H1 (cell line): Measurements from ENCODE around the gene PBLD. TPM values are rescaled to one million over a fixed set of nuclear protein-coding genes. Genes with fewer than 3 reads are reported as not detected.
A peak's percentile ranks its signal among the peaks of the same experiment; 100 is the strongest.

Experiments used
- CTCF ChIA-PET: fragments of 300-600 bp; sonication (Branson Sonifier 250); formaldehyde crosslinking; loops from one replicate; lab custom pipeline; 2021; ENCODE audit not compliant: partially characterized antibody; lab: Charles Lee
- POLR2A ChIA-PET: fragments of 300-600 bp; sonication (Branson Sonifier 250); formaldehyde crosslinking; loops from one replicate; lab custom pipeline; 2021; ENCODE audit warnings: inconsistent platforms; ENCODE audit not compliant: partially characterized antibody; lab: Charles Lee
- DNase-seq, 2 experiments: peaks; one replicate each; pipeline versions ENCODE4 v3.0.0 to v3.0.0-alpha.2; 2010 to 2022; ENCODE audit warnings: low spot score in 2 of 2, low read depth in 1 of 2, mixed read lengths in 1 of 2
- FAIRE-seq: peaks from 2 replicates; lab custom pipeline; 2011; peaks lifted over from hg19 to GRCh38; lab: Jason Lieb, UNC
- H2AFZ ChIP-seq: 2 replicates; pipeline ENCODE4 v1.8.1; 2012; ENCODE audit warnings: low read length, inconsistent platforms
- H2AK5ac ChIP-seq: 2 replicates; pipeline ENCODE4 v1.6.1; 2013; ENCODE audit warnings: low read depth, low read length
- H2BK120ac ChIP-seq: replicated peaks from 2 replicates; pipeline ENCODE3; 2013; ENCODE audit warnings: low read depth, low read length, inconsistent platforms
- H2BK12ac ChIP-seq: 2 replicates; pipeline ENCODE4 v1.6.1; 2013; ENCODE audit warnings: low read depth, low read length
- H2BK15ac ChIP-seq: 2 replicates; pipeline ENCODE4 v1.6.1; 2013; ENCODE audit warnings: low read length
- H2BK20ac ChIP-seq: 2 replicates; pipeline ENCODE4 v1.6.1; 2013; ENCODE audit warnings: low read length
- H2BK5ac ChIP-seq: 2 replicates; pipeline ENCODE4 v1.6.1; 2013; ENCODE audit warnings: low read depth, low read length
- H3K14ac ChIP-seq: 2 replicates; pipeline ENCODE4 v1.6.1; 2013; ENCODE audit warnings: inconsistent platforms; ENCODE audit not compliant: insufficient read length
- H3K18ac ChIP-seq: 2 replicates; pipeline ENCODE4 v1.6.1; 2013; ENCODE audit warnings: low read length; ENCODE audit errors: extremely low read depth
- H3K23ac ChIP-seq: 2 replicates; pipeline ENCODE4 v1.6.1; 2013; ENCODE audit warnings: inconsistent platforms; ENCODE audit not compliant: insufficient read length
- H3K23me2 ChIP-seq: 2 replicates; pipeline ENCODE4 v1.6.1; 2013; ENCODE audit warnings: low read depth, low read length
- H3K27ac ChIP-seq: 2 replicates; pipeline ENCODE4 v1.6.1; 2011; ENCODE audit warnings: low read depth, low read length, inconsistent platforms
- H3K27me3 ChIP-seq, 4 experiments: replicated peaks in 1 of 4; 1 replicate in 1 of 4; 2 replicates in 3 of 4; pipeline versions ENCODE4 v1.6.1 to v1.8.1; 2011 to 2013; ENCODE audit warnings: low read length in 3 of 4, mild to moderate bottlenecking in 3 of 4, inconsistent platforms in 2 of 4, mixed read lengths in 2 of 4, moderate library complexity in 1 of 4; ENCODE audit not compliant: control insufficient read depth in 3 of 4, insufficient read depth in 3 of 4; ENCODE audit errors: extremely low read depth in 1 of 4
- H3K36me3 ChIP-seq, 4 experiments: 2 replicates each; pipeline versions ENCODE4 v1.6.1 to v1.8.1; 2011 to 2013; ENCODE audit warnings: mild to moderate bottlenecking in 4 of 4, low read length in 3 of 4, moderate library complexity in 2 of 4, control low read depth in 1 of 4, inconsistent platforms in 1 of 4; ENCODE audit not compliant: insufficient read depth in 4 of 4, control insufficient read depth in 2 of 4
- H3K4ac ChIP-seq: replicated peaks from 2 replicates; pipeline ENCODE3; 2013; ENCODE audit warnings: low read length, low read depth, mixed read lengths, inconsistent platforms; ENCODE audit not compliant: insufficient read length
- H3K4me1 ChIP-seq, 4 experiments: replicated peaks in 1 of 4; 1 replicate in 1 of 4; 2 replicates in 3 of 4; pipeline versions ENCODE4 v1.6.1 to v1.8.1; 2011 to 2013; ENCODE audit warnings: low read length in 3 of 4, inconsistent platforms in 2 of 4, mixed read lengths in 1 of 4; ENCODE audit not compliant: insufficient read depth in 4 of 4, control insufficient read depth in 3 of 4
- H3K4me2 ChIP-seq, 2 experiments: 2 replicates each; pipeline versions ENCODE4 v1.6.1 to v1.8.1; 2011 to 2013; ENCODE audit warnings: low read depth in 2 of 2, low read length in 2 of 2, control low read depth in 1 of 2, inconsistent platforms in 1 of 2, mild to moderate bottlenecking in 1 of 2; ENCODE audit not compliant: insufficient read depth in 1 of 2
- H3K4me3 ChIP-seq, 4 experiments: fragments of 200-600, 300-600 bp in 1 of 4; sonication (generic), shearing (Covaris generic), sonication (Bioruptor Twin) in 1 of 4; 2 replicates each; pipeline versions ENCODE4 v1.5.1 to v1.8.1; 2011 to 2016; ENCODE audit warnings: low read length in 4 of 4, low read depth in 3 of 4, control low read depth in 2 of 4, inconsistent platforms in 2 of 4, mild to moderate bottlenecking in 2 of 4, mixed read lengths in 1 of 4, moderate library complexity in 1 of 4; ENCODE audit not compliant: insufficient read depth in 2 of 4; ENCODE audit errors: extremely low read depth in 1 of 4
- H3K56ac ChIP-seq: replicated peaks from 2 replicates; pipeline ENCODE3; 2013; ENCODE audit warnings: low read depth, mild to moderate bottlenecking, mixed read lengths, low read length, inconsistent platforms; ENCODE audit not compliant: insufficient read length
- H3K79me1 ChIP-seq: 2 replicates; pipeline ENCODE4 v1.6.1; 2013; ENCODE audit warnings: low read depth, low read length, control low read depth
- H3K79me2 ChIP-seq, 2 experiments: 2 replicates each; pipeline versions ENCODE4 v1.6.1 to v1.8.1; 2012 to 2013; ENCODE audit warnings: low read length in 2 of 2, mild to moderate bottlenecking in 2 of 2, inconsistent platforms in 1 of 2; ENCODE audit not compliant: insufficient read depth in 2 of 2, control insufficient read depth in 1 of 2
- H3K9ac ChIP-seq, 4 experiments: replicated peaks in 1 of 4; 1 replicate in 1 of 4; 2 replicates in 3 of 4; pipeline versions ENCODE4 v1.6.1 to v1.8.1; 2011 to 2013; ENCODE audit warnings: low read depth in 3 of 4, low read length in 3 of 4, control low read depth in 2 of 4, mild to moderate bottlenecking in 2 of 4, moderate library complexity in 2 of 4, inconsistent platforms in 1 of 4; ENCODE audit errors: extremely low read depth in 1 of 4
- H3K9me3 ChIP-seq, 2 experiments: 2 replicates each; pipeline versions ENCODE4 v1.6.1 to v1.8.1; 2012 to 2013; ENCODE audit warnings: mild to moderate bottlenecking in 2 of 2, moderate library complexity in 2 of 2, control low read depth in 1 of 2, inconsistent platforms in 1 of 2, low read depth in 1 of 2, low read length in 1 of 2, mixed read lengths in 1 of 2; ENCODE audit not compliant: insufficient read depth in 2 of 2
- H4K20me1 ChIP-seq, 2 experiments: replicated peaks in 1 of 2; 2 replicates each; pipeline versions ENCODE3 to v1.8.1; 2011 to 2013; ENCODE audit warnings: inconsistent platforms in 2 of 2, low read length in 2 of 2, mild to moderate bottlenecking in 1 of 2; ENCODE audit not compliant: insufficient read depth in 2 of 2, control insufficient read depth in 1 of 2
- H4K5ac ChIP-seq: 2 replicates; pipeline ENCODE4 v1.6.1; 2013; ENCODE audit warnings: low read length, low read depth, mixed read lengths, inconsistent platforms; ENCODE audit not compliant: insufficient read length
- H4K8ac ChIP-seq: 2 replicates; pipeline ENCODE4 v1.8.0; 2013; ENCODE audit warnings: mild to moderate bottlenecking, moderate library complexity, low read length, inconsistent platforms; ENCODE audit not compliant: insufficient read depth; ENCODE audit errors: extremely low read depth
- H4K91ac ChIP-seq: replicated peaks from 2 replicates; pipeline ENCODE3; 2013; ENCODE audit warnings: low read length, mixed read lengths, inconsistent platforms; ENCODE audit not compliant: insufficient read length
- BACH1 ChIP-seq: IDR thresholded peaks from 2 replicates; pipeline ENCODE4 v1.6.1; 2012; ENCODE audit warnings: low read length, improper control_type of control experiment
- EGR1 ChIP-seq: IDR thresholded peaks from 2 replicates; pipeline ENCODE4 v1.6.1; 2011; ENCODE audit warnings: low read depth, low read length, borderline replicate concordance
- HDAC2 ChIP-seq, 2 experiments: fragments of 300-600 bp in 1 of 2; sonication (generic) in 1 of 2; IDR thresholded peaks; 2 replicates each; pipeline ENCODE4 v1.6.1; 2011 to 2012; ENCODE audit warnings: low read depth in 2 of 2, low read length in 2 of 2, mild to moderate bottlenecking in 2 of 2, moderate library complexity in 2 of 2, borderline replicate concordance in 1 of 2, inconsistent platforms in 1 of 2
- HDAC6 ChIP-seq: IDR thresholded peaks from one replicate; pipeline ENCODE4 v1.7.1; 2012; ENCODE audit warnings: low read depth, mild to moderate bottlenecking, inconsistent platforms, low read length, moderate library complexity
- SP4 ChIP-seq: IDR thresholded peaks from 2 replicates; pipeline ENCODE4 v1.6.1; 2012; ENCODE audit warnings: low read length, inconsistent platforms
- SRF ChIP-seq: IDR thresholded peaks from 2 replicates; pipeline ENCODE4 v1.6.1; 2011; ENCODE audit warnings: mild to moderate bottlenecking, low read depth, low read length, moderate library complexity
- SUZ12 ChIP-seq: fragments of 200-600 bp; sonication (generic); IDR thresholded peaks from 2 replicates; pipeline ENCODE4 v1.6.1; 2012; ENCODE audit warnings: mild to moderate bottlenecking, inconsistent platforms, low read length, moderate library complexity, mixed read lengths
- TBP ChIP-seq: IDR thresholded peaks from 2 replicates; pipeline ENCODE4 v1.6.1; 2011; ENCODE audit warnings: low read depth, low read length, improper control_type of control experiment
- ZNF274 ChIP-seq: IDR thresholded peaks from 2 replicates; pipeline ENCODE4 v1.7.0; 2012; ENCODE audit warnings: low read length, borderline replicate concordance; ENCODE audit errors: extremely low read depth
- WGBS, 2 experiments: shearing (Covaris generic) in 1 of 2; methylation state at CpG; one replicate each; pipeline versions ENCODE4 v1.1.6 to v1.1.7; 2013 to 2015; ENCODE audit warnings: low lambda C conversion rate in 2 of 2, mixed read lengths in 2 of 2, inconsistent platforms in 1 of 2, low coverage in 1 of 2, missing lambda C conversion rate in 1 of 2; ENCODE audit not compliant: insufficient replicate concordance in 2 of 2, insufficient coverage in 1 of 2, insufficient read length in 1 of 2; ENCODE audit errors: extremely low coverage in 1 of 2, missing lambda C conversion rate in 1 of 2; 5-methylcytosine and 5-hydroxymethylcytosine counted together
- polyA plus RNA-seq, 7 experiments: library from polyadenylated mRNA; depleted of rRNA in 3 of 7; stranded (reverse) in 5 of 7; unstranded in 2 of 7; fragments of >200 nt in 5 of 7; fragments of 200-250 nt in 2 of 7; gene quantifications; 1 replicate in 5 of 7; 2 replicates in 1 of 7; 4 replicates in 1 of 7; pipeline versions ENCODE4 v1.2.1 to v1.2.3, GENCODE V29; 2011 to 2013; ENCODE audit warnings: missing spikeins in 2 of 7, mixed read lengths in 2 of 7
- total RNA-seq: library from RNA; stranded (reverse); fragmentation: NEBNext Ultra II Directional; extraction: Animal tissue kit (Norgen Biotek cat#: 25700); gene quantifications from 2 replicates; pipeline ENCODE4 v1.2.1, GENCODE V29; 2021
- TF ChIP-seq, protein P1 (sequence below): IDR thresholded peaks from 2 replicates; pipeline ENCODE4 v1.6.1; 2012; ENCODE audit warnings: inconsistent platforms
- TF ChIP-seq, protein P2 (sequence below): IDR thresholded peaks from 2 replicates; pipeline ENCODE4 v1.6.1; 2012; ENCODE audit warnings: inconsistent platforms

The PBLD gene
- total and polyA plus RNA-seq, 2 of the 8 experiments (the other 6 are each of a cell fraction or from before 2014, with no cell fraction given), result 0.56 to 2.0 TPM

- Histone ChIP-seq H3K18ac (no peak overlapping the region), H3K23ac (no peak overlapping the region), H3K4me3 (no peak overlapping the region), H2BK120ac (no peak overlapping the region), H3K79me2 (no peaks in the 10 kb centered on the region), H4K5ac (no peak overlapping the region), H2BK15ac (peak overlapping the region; percentile 24; the same call in 1 of the 2 replicates), H2AFZ (no peak overlapping the region), H3K27ac (no peak overlapping the region), H3K27me3 (no peaks in the 10 kb centered on the region), H3K23me2 (no peaks in the 10 kb centered on the region), H2BK20ac (no peak overlapping the region), H2BK12ac (no peak overlapping the region), H4K20me1 (no peaks in the 10 kb centered on the region), H3K14ac (no peak overlapping the region), H4K91ac (no peak overlapping the region), H2AK5ac (no peak overlapping the region), H2BK5ac (no peak overlapping the region), H3K56ac (no peak overlapping the region), H3K4ac (no peak overlapping the region), H3K79me1 (no peaks in the 10 kb centered on the region), H3K4me2 (peak overlapping the region; percentile 3 to 6; a peak in 1 of 4 replicates), H4K8ac (no peak overlapping the region), H3K9me3 (no peaks in the 10 kb centered on the region), H3K4me1 (peaks cover 0 to 11% (median 6%) of the 10 kb centered on the region in 4 experiments; a peak in 3 of 7 replicates), H3K36me3 (no peaks in the 10 kb centered on the region), H3K9ac (no peak overlapping the region)
- FAIRE-seq (no peak), DNase-seq (no peak)
- POLR2A ChIA-PET, result interaction anchor here (5.9 kb wide), 1 partner anchor 81 kb away, joined by 27 read pairs; the partner anchor contains the start of genes HNRNPH3 and PBLD
- CTCF ChIA-PET, result interaction anchor here (0.7 to 4.4 kb wide), 4 partner anchors 21 to 75 kb away, joined by 5 to 17 read pairs (median 6); no protein-coding TSS in a partner anchor
- 88% methylated on average over 5 of the region's 5 CpGs; no CpG with 5 or more reads in 1 of the 2 experiments for whole genome bisulfite sequencing, 2 experiments
- TF ChIP-seq, protein P1, sequence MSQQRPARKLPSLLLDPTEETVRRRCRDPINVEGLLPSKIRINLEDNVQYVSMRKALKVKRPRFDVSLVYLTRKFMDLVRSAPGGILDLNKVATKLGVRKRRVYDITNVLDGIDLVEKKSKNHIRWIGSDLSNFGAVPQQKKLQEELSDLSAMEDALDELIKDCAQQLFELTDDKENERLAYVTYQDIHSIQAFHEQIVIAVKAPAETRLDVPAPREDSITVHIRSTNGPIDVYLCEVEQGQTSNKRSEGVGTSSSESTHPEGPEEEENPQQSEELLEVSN, result no peak
- TF ChIP-seq HDAC6, result no peak
- no peak for TF ChIP-seq TBP
- TF ChIP-seq EGR1, result no peak
- no peak for TF ChIP-seq HDAC2 (IDR thresholded peaks at IDR 0.05; ENCODE audit: borderline replicate concordance in 1 of 2, low read depth in 2 of 2, low read length in 2 of 2)
- TF ChIP-seq, protein P2, sequence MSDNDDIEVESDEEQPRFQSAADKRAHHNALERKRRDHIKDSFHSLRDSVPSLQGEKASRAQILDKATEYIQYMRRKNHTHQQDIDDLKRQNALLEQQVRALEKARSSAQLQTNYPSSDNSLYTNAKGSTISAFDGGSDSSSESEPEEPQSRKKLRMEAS, result no peak
- TF ChIP-seq SRF, result no peak
- TF ChIP-seq ZNF274, result no peak
- TF ChIP-seq BACH1, result no peak
- TF ChIP-seq SUZ12, result no peak
- no peak for TF ChIP-seq SP4
Observed at GRCh38 chr10:68251625-68252495, 80.9 kb downstream of the PBLD start.
